Panc1 (cell line): Measurements from ENCODE around the gene GDF2. TPM values are rescaled to one million over a fixed set of nuclear protein-coding genes. Genes with fewer than 3 reads are reported as not detected.

Experiments used
- ATAC-seq: fragments of 200-7000 bp; cut with Tn5 transposase; 2 replicates; pipeline ENCODE4 v1.9.1; 2020; ENCODE audit warnings: mild to moderate bottlenecking, moderate library complexity
- BruUV-seq: library from RNA; stranded (reverse); fragments of 400-500 nt; replicated peaks from 2 replicates; lab custom pipeline; 2021; lab: Mats Ljungman, UMichigan
- CTCF ChIA-PET: fragments of 300-600 bp; sonication (Branson Sonifier 250); formaldehyde crosslinking; loops from one replicate; lab custom pipeline; 2022; ENCODE audit warnings: antibody characterized with exemption; lab: Charles Lee
- POLR2A ChIA-PET: fragments of 300-600 bp; sonication (Branson Sonifier 250); formaldehyde crosslinking; loops from one replicate; lab custom pipeline; 2022; ENCODE audit warnings: antibody characterized with exemption; lab: Charles Lee
- DNase-seq: peaks from one replicate; pipeline ENCODE4 v3.0.0-alpha.2; 2010; ENCODE audit warnings: low read depth, low spot score
- H3K27ac ChIP-seq: 2 replicates; pipeline ENCODE4 v1.5.1; 2011; ENCODE audit warnings: mild to moderate bottlenecking, low read length, inconsistent platforms
- H3K27me3 ChIP-seq: fragments of 200-500 bp; sonication (Bioruptor generic); 2 replicates; pipeline ENCODE4 v1.6.0; 2014; ENCODE audit warnings: low read length, inconsistent platforms; ENCODE audit not compliant: control insufficient read depth, insufficient read depth
- H3K36me3 ChIP-seq: fragments of 200-500 bp; sonication (Bioruptor generic); 2 replicates; pipeline ENCODE4 v1.5.1; 2014; ENCODE audit warnings: inconsistent platforms, mild to moderate bottlenecking, low read length, moderate library complexity; ENCODE audit not compliant: control insufficient read depth, insufficient read depth
- H3K4me1 ChIP-seq: 2 replicates; pipeline ENCODE4 v1.5.1; 2011; ENCODE audit warnings: inconsistent platforms, mild to moderate bottlenecking, low read length, moderate library complexity; ENCODE audit not compliant: control insufficient read depth, insufficient read depth
- H3K4me3 ChIP-seq, 2 experiments: 2 replicates each; pipeline ENCODE4 v1.5.1; 2011 to 2012; ENCODE audit warnings: low read depth in 2 of 2, low read length in 2 of 2, mild to moderate bottlenecking in 2 of 2, inconsistent platforms in 1 of 2, moderate library complexity in 1 of 2
- H3K9me3 ChIP-seq: fragments of 200-500 bp; sonication (Bioruptor generic); 2 replicates; pipeline ENCODE4 v1.5.1; 2014; ENCODE audit warnings: low read depth, mild to moderate bottlenecking, inconsistent platforms, low read length, moderate library complexity; ENCODE audit not compliant: control insufficient read depth, insufficient read depth
- CTCF ChIP-seq: fragments of 450-650 bp; IDR thresholded peaks from 2 replicates; pipeline ENCODE4 v1.5.1; 2017; ENCODE audit warnings: mild to moderate bottlenecking
- POLR2AphosphoS5 ChIP-seq: IDR thresholded peaks from 2 replicates; pipeline ENCODE4 v1.6.1; 2012; ENCODE audit warnings: mild to moderate bottlenecking, low read depth, low read length, moderate library complexity
- SIN3A ChIP-seq: IDR thresholded peaks from 2 replicates; pipeline ENCODE4 v1.6.1; 2012; ENCODE audit warnings: low read depth, mild to moderate bottlenecking, low read length, moderate library complexity, borderline replicate concordance; ENCODE audit not compliant: insufficient read depth
- TCF7L2 ChIP-seq: IDR thresholded peaks from 2 replicates; pipeline ENCODE4 v1.6.1; 2011; ENCODE audit warnings: mild to moderate bottlenecking, low read depth, low read length, inconsistent platforms
- in situ Hi-C: cut with HindIII; loops from 2 replicates; pipeline ENCODE4 v1.10.0; 2016; ENCODE audit warnings: low sequenced_read_pairs, low pct_unique_long_range_greater_than_20kb
- intact Hi-C: fragments of 100-400 bp; cut with micrococcal nuclease; formaldehyde crosslinking; loops from one replicate; pipeline ENCODE4 v1.10.0; 2022; ENCODE audit not compliant: unreplicated experiment
- total RNA-seq: library from RNA; stranded (reverse); gene quantifications from one replicate; pipeline ENCODE4 v1.2.1, GENCODE V29; 2021; ENCODE audit not compliant: unreplicated experiment
- TF ChIP-seq, protein P1 (sequence below), 2 experiments: IDR thresholded peaks; 2 replicates each; pipeline ENCODE4 v1.6.1; 2011 to 2012; ENCODE audit warnings: low read depth in 2 of 2, control low read depth in 1 of 2, low read length in 1 of 2, mild to moderate bottlenecking in 1 of 2, moderate library complexity in 1 of 2; ENCODE audit not compliant: insufficient read depth in 1 of 2

Gene GDF2
- total RNA-seq, 1 experiment from 2014 or later: not detected

DNA sequence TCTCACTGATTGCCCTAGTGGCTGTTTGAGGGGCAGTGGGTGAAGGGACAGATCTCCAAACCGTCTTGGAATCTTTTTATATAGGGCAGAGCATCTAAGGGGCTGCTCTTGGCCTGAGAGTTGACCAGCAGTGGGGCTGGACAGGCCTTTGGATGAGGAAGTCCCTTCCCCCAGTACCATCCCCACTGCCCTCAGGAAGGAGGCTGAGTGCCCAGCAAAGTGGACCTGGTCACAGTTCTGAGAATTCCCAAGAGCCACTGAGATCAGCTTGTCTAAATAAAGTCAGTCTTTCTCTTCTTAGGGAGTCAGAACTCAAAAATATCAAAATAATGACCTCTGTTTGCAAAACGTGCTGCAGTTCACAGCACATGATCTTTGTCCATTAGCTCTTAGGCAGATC is 16.7 kb upstream of the GDF2 start:
- Histone ChIP-seq H3K27ac (no peak overlapping the region), H3K36me3 (no peaks in the 10 kb centered on the region), H3K27me3 (peaks cover 13% of the 10 kb centered on the region), H3K4me1 (peaks cover 5% of the 10 kb centered on the region; the same call in 1 of the 2 replicates), H3K9me3 (no peaks in the 10 kb centered on the region), H3K4me3 (no peak overlapping the region)
- intact Hi-C loops: no loop called here
- ATAC-seq (no peak), DNase-seq (no peak)
- TF ChIP-seq CTCF: no peak
- POLR2A ChIA-PET: no interaction called here
- BruUV-seq: no TSS peak
- CTCF ChIA-PET: no interaction called here
- in situ Hi-C loops: no loop called here

- ChIA-PET CTCF (no interaction called here), POLR2A (no interaction called here)
- ATAC-seq: no peak
- Histone ChIP-seq H3K36me3 (no peaks in the 10 kb centered on the region), H3K4me3 (no peak overlapping the region), H3K27ac (no peak overlapping the region), H3K9me3 (no peaks in the 10 kb centered on the region), H3K4me1 (no peaks in the 10 kb centered on the region; the same call in 1 of the 2 replicates), H3K27me3 (peaks cover 10% of the 10 kb centered on the region)
- no peak for TF ChIP-seq TCF7L2
- TF ChIP-seq SIN3A: no peak
- TF ChIP-seq, protein P1, sequence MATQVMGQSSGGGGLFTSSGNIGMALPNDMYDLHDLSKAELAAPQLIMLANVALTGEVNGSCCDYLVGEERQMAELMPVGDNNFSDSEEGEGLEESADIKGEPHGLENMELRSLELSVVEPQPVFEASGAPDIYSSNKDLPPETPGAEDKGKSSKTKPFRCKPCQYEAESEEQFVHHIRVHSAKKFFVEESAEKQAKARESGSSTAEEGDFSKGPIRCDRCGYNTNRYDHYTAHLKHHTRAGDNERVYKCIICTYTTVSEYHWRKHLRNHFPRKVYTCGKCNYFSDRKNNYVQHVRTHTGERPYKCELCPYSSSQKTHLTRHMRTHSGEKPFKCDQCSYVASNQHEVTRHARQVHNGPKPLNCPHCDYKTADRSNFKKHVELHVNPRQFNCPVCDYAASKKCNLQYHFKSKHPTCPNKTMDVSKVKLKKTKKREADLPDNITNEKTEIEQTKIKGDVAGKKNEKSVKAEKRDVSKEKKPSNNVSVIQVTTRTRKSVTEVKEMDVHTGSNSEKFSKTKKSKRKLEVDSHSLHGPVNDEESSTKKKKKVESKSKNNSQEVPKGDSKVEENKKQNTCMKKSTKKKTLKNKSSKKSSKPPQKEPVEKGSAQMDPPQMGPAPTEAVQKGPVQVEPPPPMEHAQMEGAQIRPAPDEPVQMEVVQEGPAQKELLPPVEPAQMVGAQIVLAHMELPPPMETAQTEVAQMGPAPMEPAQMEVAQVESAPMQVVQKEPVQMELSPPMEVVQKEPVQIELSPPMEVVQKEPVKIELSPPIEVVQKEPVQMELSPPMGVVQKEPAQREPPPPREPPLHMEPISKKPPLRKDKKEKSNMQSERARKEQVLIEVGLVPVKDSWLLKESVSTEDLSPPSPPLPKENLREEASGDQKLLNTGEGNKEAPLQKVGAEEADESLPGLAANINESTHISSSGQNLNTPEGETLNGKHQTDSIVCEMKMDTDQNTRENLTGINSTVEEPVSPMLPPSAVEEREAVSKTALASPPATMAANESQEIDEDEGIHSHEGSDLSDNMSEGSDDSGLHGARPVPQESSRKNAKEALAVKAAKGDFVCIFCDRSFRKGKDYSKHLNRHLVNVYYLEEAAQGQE (IDR thresholded peaks at IDR 0.05; ENCODE audit: insufficient read depth in 1 of 2, low read depth in 2 of 2, low read length in 1 of 2): no peak
- no peak for TF ChIP-seq CTCF
- TF ChIP-seq POLR2AphosphoS5: no peak
- in situ Hi-C loops: no loop called here
- intact Hi-C loops: no loop called here
- no TSS peak for BruUV-seq
- no peak for DNase-seq
These were observed 15.7 kb upstream of the GDF2 start for GRCh38 chr10:47306387-47307210.
